ENCODE results near the gene NFIX. TPM values are rescaled to one million over a fixed set of nuclear protein-coding genes. Genes with fewer than 3 reads are reported as not detected.
A peak's percentile ranks its signal among the peaks of the same experiment; 100 is the strongest.
"Not testable (repeated sequence)": the region's sequence is repeated elsewhere in the genome, so short reads cannot be mapped to it uniquely, and the experiment has no call there.

The NFIX gene
- total RNA-seq (2014; rRNA removed; shearing (Covaris generic)), result 5.2 and 8.2 TPM in 2 replicates
- 2.2 and 3.8 TPM in 2 replicates for polyA plus RNA-seq (2014; cell fraction: nucleus; rRNA removed)

GRCh38 chr19:12994701-12995595 is at the start of gene NFIX:
NFIX (plus strand) TSS chr19:12995475; CDS start chr19:12995838, 363 bp downstream.
- DNase-seq (ENCODE audit: extremely low read depth, low read depth), result peak; percentile 36

DNA sequence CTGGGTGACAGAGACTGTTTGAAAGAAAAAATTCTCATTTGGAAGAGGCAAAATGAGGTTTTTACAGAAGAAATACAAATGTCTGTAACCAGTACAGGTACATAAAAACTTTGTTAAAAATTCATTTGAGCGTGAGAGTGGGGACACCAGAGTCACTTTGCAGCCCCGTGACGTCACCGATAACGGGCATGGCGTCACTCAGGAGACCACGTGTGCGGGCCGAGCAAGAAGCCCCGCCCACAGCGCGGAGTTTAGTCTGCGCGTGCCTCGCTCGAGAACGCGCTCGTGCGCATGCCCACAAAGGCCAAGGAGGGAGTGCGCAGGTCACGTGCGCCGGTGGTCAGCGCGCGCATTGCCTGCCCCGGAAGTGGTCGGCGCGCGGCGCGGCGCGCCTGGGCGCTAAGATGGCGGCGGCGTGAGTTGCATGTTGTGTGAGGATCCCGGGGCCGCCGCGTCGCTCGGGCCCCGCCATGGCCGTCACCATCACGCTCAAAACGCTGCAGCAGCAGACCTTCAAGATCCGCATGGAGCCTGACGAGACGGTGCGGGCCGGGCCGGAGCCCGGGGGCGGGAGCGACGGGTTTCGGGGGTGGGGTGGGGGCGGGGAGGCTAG is 49.7 kb upstream of the NFIX start, which contains the start of gene RAD23A:
RAD23A (plus strand) TSS at position 384 of the 613 bp plus-strand sequence; CDS start at position 471, 87 bp downstream.
- DNase-seq (ENCODE audit: extremely low read depth, low read depth), result peak; percentile 96

DNA sequence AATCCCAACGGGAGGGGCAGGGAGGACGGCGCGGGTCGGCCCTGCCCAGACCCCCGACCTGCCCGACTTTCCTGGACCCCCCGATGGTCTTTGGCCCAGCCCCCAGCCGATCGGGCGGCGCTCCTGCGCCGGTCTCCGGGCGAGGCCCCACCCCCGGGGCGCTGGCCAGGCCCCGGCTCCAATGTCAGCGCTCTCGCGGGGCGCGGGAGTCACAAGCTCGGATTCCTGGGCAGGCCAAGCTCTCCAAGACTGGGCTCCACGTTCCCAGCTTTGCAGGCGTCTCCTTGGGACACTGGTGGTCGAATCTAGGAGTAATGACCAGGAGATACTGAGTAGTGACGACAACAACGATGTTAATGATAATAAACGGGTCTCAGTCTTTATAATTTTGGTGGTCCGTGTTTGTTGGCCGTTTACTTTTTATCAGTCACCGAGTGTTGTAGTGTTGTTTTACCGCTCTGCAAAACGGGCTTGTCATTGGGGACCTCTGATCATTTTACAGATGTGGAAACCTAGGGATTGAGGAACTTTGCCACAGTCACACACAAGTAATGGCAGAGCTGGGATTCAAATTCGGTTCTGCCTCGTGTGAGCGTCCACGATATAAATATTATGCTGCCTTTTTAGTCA is 49.1 kb upstream of the NFIX start:
- DNase-seq (ENCODE audit: extremely low read depth, low read depth), result no peak

DNA sequence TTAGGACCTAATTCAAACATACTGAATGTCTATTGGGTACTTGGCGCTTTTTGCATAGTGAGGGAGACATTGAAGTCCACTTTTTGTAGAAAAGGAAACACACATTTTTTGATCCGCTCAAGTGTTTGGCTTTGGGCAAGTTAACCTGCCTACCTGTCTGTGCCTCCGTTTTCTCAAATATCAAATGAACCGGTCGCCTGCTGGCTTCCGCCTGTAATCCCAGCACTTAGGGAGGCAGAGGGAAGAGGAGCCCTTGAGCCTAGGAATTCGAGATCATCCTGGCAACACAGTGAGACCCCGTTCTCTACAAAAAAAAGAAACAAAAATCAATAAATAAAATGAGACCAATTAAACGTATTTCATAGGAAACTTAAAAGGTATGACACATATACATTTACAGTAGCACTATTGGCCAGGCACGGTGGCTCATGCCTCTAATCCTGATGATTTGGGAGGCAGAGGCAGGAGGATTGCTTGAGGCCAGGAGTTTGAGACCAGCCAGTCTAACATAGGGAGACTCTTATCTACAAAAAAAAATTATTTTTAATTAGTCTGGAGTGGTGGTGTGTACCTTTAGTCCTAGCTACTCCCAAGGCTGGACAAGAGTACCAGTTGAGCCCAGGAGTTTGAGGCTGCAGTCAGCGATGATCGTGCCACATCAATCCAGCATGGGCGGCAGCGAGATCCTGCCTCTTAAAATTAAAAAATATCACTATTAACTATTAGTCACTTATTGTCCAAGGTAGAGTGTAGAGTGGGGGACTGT is 48.4 kb upstream of the NFIX start:
- DNase-seq (ENCODE audit: extremely low read depth, low read depth), result no peak

DNA sequence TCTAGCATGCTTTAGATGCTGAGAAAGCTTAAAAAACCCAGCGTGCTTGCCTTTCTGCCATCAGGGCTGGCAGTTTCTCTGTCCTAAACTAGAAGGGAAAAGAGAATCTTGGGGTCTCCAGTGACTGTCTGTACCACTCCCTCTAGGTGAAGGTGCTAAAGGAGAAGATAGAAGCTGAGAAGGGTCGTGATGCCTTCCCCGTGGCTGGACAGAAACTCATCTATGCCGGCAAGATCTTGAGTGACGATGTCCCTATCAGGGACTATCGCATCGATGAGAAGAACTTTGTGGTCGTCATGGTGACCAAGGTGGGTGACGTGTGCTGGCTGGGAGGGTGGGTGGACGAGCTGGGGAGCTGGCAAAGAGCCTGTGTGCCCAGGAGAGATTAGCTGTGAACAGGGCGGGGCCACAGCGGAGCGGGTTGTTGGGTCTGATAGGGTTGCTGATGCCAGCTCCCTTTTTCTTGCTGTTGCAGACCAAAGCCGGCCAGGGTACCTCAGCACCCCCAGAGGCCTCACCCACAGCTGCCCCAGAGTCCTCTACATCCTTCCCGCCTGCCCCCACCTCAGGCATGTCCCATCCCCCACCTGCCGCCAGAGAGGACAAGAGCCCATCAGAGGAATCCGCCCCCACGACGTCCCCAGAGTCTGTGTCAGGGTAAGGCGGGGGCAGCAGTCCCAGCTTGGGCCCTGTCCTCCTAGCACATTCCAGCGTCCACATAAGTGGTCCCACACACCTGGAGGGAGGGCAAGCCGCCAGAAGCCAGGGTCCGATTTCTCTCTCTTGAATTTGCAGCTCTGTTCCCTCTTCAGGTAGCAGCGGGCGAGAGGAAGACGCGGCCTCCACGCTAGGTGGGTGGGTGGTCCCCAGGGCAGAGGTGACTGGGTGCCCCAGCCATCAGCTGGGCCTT is 47.3 kb upstream of the NFIX start:
- DNase-seq (ENCODE audit: extremely low read depth, low read depth), result no peak

- DNase-seq (ENCODE audit: extremely low read depth, low read depth), result no peak
Observed at GRCh38 chr19:12948612-12949362, 46.5 kb upstream of the NFIX start.

GRCh38 chr19:12949363-12950283 is 45.7 kb upstream of the NFIX start:
- no peak for DNase-seq (ENCODE audit: extremely low read depth, low read depth)

DNA sequence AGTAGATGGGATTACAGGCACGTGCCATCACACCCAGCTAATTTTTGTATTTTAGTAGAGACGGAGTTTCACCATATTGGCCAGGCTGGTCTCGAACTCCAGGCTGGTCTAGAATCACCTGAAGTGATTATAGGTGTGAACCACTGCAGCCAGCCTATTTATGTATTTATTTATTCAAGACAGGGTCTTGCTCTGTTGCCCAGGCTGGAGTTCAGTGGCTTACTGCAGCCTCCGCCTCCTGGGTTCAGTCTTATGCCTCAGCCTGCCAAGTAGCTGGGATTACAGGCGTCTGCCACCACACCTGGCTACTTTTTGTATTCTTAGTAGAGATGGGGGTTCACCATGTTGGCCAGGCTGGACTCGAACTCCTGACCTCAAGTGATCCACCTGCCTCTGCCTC is 43.2 kb upstream of the NFIX start:
- DNase-seq (ENCODE audit: extremely low read depth, low read depth), result not testable (repeated sequence)

GRCh38 chr19:12952488-12953137 is 42.7 kb upstream of the NFIX start:
- no peak for DNase-seq (ENCODE audit: extremely low read depth, low read depth)

DNA sequence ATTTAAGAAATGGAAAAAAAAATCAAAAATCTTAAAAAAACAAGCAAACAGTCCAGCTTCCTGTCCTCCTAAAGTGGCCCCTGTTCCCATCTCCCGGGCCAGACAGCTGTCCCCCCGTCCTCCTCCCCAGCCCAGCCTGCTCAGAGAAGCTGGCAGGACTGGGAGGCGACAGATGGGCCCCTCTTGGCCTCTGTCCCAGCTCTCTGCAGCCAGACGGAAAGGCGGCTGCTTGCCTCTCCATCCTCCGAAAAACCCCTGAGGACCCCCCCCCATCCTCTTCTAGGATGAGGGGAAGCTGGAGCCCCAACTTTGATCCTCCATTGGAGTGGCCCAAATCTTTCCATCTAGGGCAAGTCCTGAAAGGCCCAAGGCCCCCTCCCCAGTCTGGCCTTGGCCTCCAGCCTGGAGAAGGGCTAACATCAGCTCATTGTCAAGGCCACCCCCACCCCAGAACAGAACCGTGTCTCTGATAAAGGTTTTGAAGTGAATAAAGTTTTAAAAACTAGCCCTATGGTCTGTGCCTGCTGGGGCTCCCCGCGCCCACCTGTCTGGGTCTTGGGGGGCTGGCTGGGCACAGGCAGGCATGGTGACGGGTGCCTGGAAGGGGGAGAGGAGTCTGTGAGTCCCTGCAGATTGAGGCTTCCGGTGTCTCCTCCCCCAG is 42.0 kb upstream of the NFIX start:
- DNase-seq (ENCODE audit: extremely low read depth, low read depth), result no peak

DNA sequence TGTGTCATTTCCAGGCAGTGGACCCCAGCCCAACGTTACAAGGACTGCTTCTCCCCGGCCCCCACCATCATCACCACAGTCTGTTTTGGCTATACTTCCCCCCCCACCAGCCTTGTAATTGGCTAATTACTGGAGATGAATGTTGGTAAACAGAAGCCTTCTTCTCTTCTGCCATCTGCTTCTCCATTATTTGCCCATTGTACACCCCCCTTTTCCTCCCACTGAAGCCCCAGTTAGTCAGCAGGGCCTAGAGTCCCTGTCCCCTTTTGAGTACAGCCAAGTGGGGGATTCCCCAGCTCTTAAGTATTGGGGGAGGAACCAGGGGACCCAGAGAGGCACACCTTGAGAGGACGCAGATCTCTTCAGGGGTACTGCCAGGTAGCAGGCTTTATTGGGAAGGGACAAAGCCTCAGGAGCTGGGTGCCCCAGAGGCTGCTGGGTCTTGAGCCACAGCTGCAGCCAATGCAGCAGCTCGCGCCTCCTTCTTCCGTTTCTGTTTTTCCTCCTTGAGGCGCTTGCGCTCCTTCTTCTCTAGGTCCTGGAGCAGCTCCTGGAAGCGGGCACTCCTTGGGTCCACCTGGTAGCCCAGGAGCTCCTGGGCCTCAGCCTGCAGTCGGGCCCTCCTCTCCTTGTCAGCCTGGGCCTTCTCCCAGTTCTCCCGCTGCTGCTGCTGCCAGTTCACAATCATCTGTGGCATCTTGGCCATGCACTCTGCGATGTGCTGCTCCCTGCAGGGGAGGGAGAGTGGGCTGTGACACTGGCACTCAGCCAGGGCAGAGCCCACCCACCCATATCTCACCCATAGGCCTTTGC is 41.3 kb upstream of the NFIX start:
- DNase-seq (ENCODE audit: extremely low read depth, low read depth), result no peak

DNA sequence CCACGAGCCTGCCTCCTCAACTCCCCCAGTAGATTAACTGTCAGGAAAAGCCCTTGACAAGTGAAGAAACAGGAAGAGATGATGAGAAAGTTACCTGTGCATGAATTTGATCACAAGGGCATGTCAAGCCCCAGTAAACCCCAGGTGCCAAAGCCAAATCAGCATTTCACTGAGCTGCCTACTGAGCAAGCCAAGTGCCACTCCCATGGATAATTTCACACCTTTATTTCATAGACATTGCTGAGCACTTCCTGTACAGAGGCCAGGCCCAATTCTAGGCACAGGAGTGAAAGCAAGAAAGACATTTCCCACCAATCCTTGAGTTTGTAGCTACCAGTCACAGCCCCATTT is 40.7 kb upstream of the NFIX start:
- no peak for DNase-seq (ENCODE audit: extremely low read depth, low read depth)

DNA sequence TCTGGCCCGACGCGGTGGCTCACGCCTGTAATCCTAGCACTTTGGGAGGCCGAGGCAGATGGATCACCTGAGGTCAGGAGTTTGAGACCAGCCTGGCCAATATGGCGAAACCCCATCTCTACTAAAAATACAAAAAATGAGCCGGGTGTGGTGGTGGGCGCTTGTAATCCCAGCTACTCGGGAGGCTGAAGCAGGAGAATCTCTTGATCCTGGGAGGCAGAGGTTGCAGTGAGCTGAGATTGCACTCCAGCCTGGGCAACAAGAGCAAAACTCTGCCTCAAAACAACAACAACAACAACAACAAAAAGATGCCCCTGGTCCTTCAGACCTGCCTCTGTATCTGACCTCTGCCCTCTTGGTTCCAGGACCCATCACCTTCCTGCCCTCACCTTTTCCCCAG is 39.7 kb upstream of the NFIX start:
- not testable (repeated sequence) for DNase-seq (ENCODE audit: extremely low read depth, low read depth)

DNA sequence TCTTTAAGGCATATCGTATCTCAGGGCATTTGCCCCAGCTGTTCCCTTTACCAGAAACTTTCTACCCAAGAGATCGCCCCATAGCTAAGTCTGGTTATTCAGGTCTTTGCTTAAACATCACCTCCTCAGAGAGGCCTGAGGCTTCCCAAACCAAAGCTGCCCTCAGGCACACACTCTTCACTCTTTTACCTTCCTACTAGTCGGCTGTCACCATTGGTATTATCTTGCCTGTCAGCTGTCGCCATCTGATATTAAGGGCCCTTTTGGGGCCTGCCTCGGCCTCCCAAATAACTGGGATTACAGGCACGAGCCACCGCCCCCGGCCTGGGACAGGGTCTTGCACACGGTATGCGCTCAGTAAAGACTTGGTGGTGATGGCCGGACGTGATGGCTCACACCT is 39.3 kb upstream of the NFIX start:
- DNase-seq (ENCODE audit: extremely low read depth, low read depth), result no peak

DNA sequence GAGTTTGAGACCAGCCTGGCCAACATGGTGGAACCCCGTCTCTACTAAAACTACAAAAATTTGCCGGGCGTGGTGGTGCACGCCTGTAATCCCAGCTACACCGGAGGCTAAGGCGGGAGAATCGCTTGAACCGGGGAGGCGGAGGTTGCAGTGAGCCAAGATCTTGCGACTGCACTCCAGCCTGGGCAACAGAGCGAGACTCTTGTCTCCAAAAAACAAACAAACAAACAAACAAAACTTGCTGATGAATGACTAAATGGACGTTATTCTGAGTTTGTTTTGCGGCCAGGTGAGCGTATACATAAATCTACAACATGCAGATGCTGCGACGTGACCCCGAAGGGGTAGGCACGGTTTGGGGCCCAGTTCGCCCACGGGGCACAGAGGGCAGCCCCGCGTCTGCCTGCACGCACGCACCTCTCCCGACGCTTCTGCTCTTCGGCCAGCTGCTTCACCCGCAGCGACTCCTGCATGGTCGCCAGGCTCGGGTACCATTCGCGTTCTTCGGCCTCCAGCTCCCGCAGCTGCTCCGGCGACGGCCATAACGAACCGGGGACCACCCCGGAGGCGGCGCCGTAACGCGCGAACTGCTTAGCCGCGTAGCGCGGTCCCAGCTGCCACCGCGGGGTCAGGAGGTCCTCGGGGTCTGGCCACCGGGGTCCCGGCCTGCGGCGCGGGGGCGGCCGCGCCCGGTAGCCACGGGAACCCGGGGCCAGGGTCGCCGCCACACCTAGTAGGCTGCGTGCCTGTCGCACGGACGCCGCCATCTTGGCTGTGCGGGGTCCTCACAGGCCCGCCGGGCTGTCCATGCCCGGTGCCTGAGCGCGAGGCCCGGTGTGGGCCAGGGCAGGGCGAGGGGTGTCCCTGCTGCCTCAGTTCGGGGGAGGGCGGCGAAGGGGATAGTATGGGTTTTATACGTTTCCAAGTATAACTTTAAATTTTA is 38.6 kb upstream of the NFIX start, which contains the start of gene GADD45GIP1:
GADD45GIP1 (minus strand) TSS at position 778 of the 943 bp plus-strand sequence; CDS start at position 767, 11 bp downstream.
- DNase-seq (ENCODE audit: extremely low read depth, low read depth), result peak; percentile 61

Data from NCI-H460 (cell line).